Measurements from ENCODE around the gene ZNF610. TPM values are rescaled to one million over a fixed set of nuclear protein-coding genes. Genes with fewer than 3 reads are reported as not detected.
"Not testable (repeated sequence)": the region's sequence is repeated elsewhere in the genome, so short reads cannot be mapped to it uniquely, and the experiment has no call there.

ZNF610 gene
- total RNA-seq, 1 experiment from 2014 or later: 6.4 TPM

- H3K36me3 Mint-ChIP-seq (ENCODE audit: insufficient read depth in 1 of 3, low read depth in 3 of 3): peaks cover 41 to 64% (median 59%) of the 10 kb centered on the region in 3 experiments
- no peak overlapping the region for H3K4me2 ChIP-seq (ENCODE audit: insufficient read depth, insufficient read length, low read length)
- H2BK5ac ChIP-seq (ENCODE audit: insufficient read length, low read length): no peak overlapping the region
- no peak overlapping the region for H2BK15ac ChIP-seq (ENCODE audit: low read depth, low read length)
- no peak overlapping the region for H2BK120ac ChIP-seq (ENCODE audit: low read depth, low read length, poor library complexity, severe bottlenecking)
- no peak overlapping the region for H2BK12ac ChIP-seq (ENCODE audit: insufficient read length, low read depth, low read length)
- no peaks in the 10 kb centered on the region for H3K9me3 ChIP-seq (ENCODE audit: control insufficient read depth, low read depth, low read length)
- H3K27me3 ChIP-seq (ENCODE audit: insufficient read depth, low read length): no peaks in the 10 kb centered on the region
- no peak overlapping the region for H3K9ac ChIP-seq (ENCODE audit: extremely low read depth, insufficient read length, low read length)
- H4K8ac ChIP-seq (replicated peaks; ENCODE audit: insufficient read length, low read depth, low read length): no peak overlapping the region
- H3K79me1 ChIP-seq (ENCODE audit: insufficient read depth, low read depth, low read length, poor library complexity, severe bottlenecking): no peaks in the 10 kb centered on the region
- no peak overlapping the region for H3T11ph ChIP-seq (ENCODE audit: low read length)
- no peak overlapping the region for H3K4me3 Mint-ChIP-seq
- H3K4ac ChIP-seq (ENCODE audit: low read depth, low read length): no peak overlapping the region
- no peak overlapping the region for H4K91ac ChIP-seq (ENCODE audit: insufficient read length, low read depth, low read length)
- H3K14ac ChIP-seq (ENCODE audit: insufficient read depth, low read length): no peak overlapping the region
- H3K79me2 ChIP-seq (ENCODE audit: insufficient read depth, low read length): no peaks in the 10 kb centered on the region
- H3K18ac ChIP-seq (ENCODE audit: insufficient read length, low read depth, low read length): no peak overlapping the region
- H3K4me1 ChIP-seq (ENCODE audit: insufficient read depth, low read length): no peaks in the 10 kb centered on the region
- peaks cover 4% of the 10 kb centered on the region for H3K23me2 ChIP-seq (ENCODE audit: insufficient read length, low read depth, low read length, poor library complexity, severe bottlenecking)
- no peak overlapping the region for H2AFZ ChIP-seq (ENCODE audit: low read length)
- H3K23ac ChIP-seq (ENCODE audit: insufficient read length, low read depth, low read length): no peak overlapping the region
- H4K5ac ChIP-seq (ENCODE audit: insufficient read length, low read depth, low read length): no peak overlapping the region
- H3K27me3 Mint-ChIP-seq (ENCODE audit: low read depth): no peaks in the 10 kb centered on the region
- H2BK20ac ChIP-seq (ENCODE audit: low read depth, low read length, poor library complexity, severe bottlenecking): no peak overlapping the region
- H3K27ac ChIP-seq (ENCODE audit: insufficient read length, low read depth, low read length): no peak overlapping the region
- TF ChIP-seq, protein P1, sequence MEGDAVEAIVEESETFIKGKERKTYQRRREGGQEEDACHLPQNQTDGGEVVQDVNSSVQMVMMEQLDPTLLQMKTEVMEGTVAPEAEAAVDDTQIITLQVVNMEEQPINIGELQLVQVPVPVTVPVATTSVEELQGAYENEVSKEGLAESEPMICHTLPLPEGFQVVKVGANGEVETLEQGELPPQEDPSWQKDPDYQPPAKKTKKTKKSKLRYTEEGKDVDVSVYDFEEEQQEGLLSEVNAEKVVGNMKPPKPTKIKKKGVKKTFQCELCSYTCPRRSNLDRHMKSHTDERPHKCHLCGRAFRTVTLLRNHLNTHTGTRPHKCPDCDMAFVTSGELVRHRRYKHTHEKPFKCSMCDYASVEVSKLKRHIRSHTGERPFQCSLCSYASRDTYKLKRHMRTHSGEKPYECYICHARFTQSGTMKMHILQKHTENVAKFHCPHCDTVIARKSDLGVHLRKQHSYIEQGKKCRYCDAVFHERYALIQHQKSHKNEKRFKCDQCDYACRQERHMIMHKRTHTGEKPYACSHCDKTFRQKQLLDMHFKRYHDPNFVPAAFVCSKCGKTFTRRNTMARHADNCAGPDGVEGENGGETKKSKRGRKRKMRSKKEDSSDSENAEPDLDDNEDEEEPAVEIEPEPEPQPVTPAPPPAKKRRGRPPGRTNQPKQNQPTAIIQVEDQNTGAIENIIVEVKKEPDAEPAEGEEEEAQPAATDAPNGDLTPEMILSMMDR (conservative IDR thresholded peaks at IDR 0.05): no peak
- no peak overlapping the region for H3K27ac Mint-ChIP-seq
- 0 out of 4 replicates have a peak, but pooled peaks cover 0 to 2% of the 10 kb centered on the region in 2 experiments for H3K4me1 Mint-ChIP-seq
- H3K9me3 Mint-ChIP-seq: peaks cover 3% of the 10 kb centered on the region in 2 experiments; a peak in 3 of 5 replicates
- DNase-seq: no peak
- no CpG with 5 or more reads among the region's 3 CpGs for WGBS (ENCODE audit: extremely low coverage, insufficient read length, low lambda C conversion rate)
- H4K20me1 ChIP-seq (ENCODE audit: control insufficient read depth, insufficient read depth, insufficient read length): no peaks in the 10 kb centered on the region
- no peak overlapping the region for H2AK5ac ChIP-seq (ENCODE audit: insufficient read length, low read length)
- no peak overlapping the region for H3K56ac ChIP-seq (ENCODE audit: insufficient read length, low read depth, low read length)
Measured at GRCh38 chr19:52291781-52292180, 44.3 kb upstream of the ZNF610 start.

GRCh38 chr19:52292946-52293345 is 43.1 kb upstream of the ZNF610 start:
- not testable (repeated sequence) for H2BK15ac ChIP-seq (ENCODE audit: low read depth, low read length); H4K20me1 ChIP-seq (ENCODE audit: control insufficient read depth, insufficient read depth, insufficient read length); H3K23ac ChIP-seq (ENCODE audit: insufficient read length, low read depth, low read length); H3K4me1 ChIP-seq (ENCODE audit: insufficient read depth, low read length); H3K79me2 ChIP-seq (ENCODE audit: insufficient read depth, low read length); H3T11ph ChIP-seq (ENCODE audit: low read length); H3K4me1 Mint-ChIP-seq; H2BK5ac ChIP-seq (ENCODE audit: insufficient read length, low read length); H3K9ac ChIP-seq (ENCODE audit: extremely low read depth, insufficient read length, low read length); H3K4me3 Mint-ChIP-seq; H2BK20ac ChIP-seq (ENCODE audit: low read depth, low read length, poor library complexity, severe bottlenecking); H3K79me1 ChIP-seq (ENCODE audit: insufficient read depth, low read depth, low read length, poor library complexity, severe bottlenecking); H4K91ac ChIP-seq (ENCODE audit: insufficient read length, low read depth, low read length); H3K27ac Mint-ChIP-seq; H3K27me3 Mint-ChIP-seq (ENCODE audit: low read depth); H2AK5ac ChIP-seq (ENCODE audit: insufficient read length, low read length); H4K5ac ChIP-seq (ENCODE audit: insufficient read length, low read depth, low read length); H3K9me3 ChIP-seq (ENCODE audit: control insufficient read depth, low read depth, low read length); H2BK120ac ChIP-seq (ENCODE audit: low read depth, low read length, poor library complexity, severe bottlenecking); H3K9me3 Mint-ChIP-seq; H3K4me2 ChIP-seq (ENCODE audit: insufficient read depth, insufficient read length, low read length); H2BK12ac ChIP-seq (ENCODE audit: insufficient read length, low read depth, low read length); H3K27me3 ChIP-seq (ENCODE audit: insufficient read depth, low read length); H3K18ac ChIP-seq (ENCODE audit: insufficient read length, low read depth, low read length); H4K8ac ChIP-seq (replicated peaks; ENCODE audit: insufficient read length, low read depth, low read length); H3K56ac ChIP-seq (ENCODE audit: insufficient read length, low read depth, low read length); H3K27ac ChIP-seq (ENCODE audit: insufficient read length, low read depth, low read length); H2AFZ ChIP-seq (ENCODE audit: low read length); H3K23me2 ChIP-seq (ENCODE audit: insufficient read length, low read depth, low read length, poor library complexity, severe bottlenecking); DNase-seq; H3K14ac ChIP-seq (ENCODE audit: insufficient read depth, low read length); H3K4ac ChIP-seq (ENCODE audit: low read depth, low read length)
- no CpG with 5 or more reads among the region's 6 CpGs for WGBS (ENCODE audit: extremely low coverage, insufficient read length, low lambda C conversion rate)
- peaks cover 36 to 55% (median 51%) of the 10 kb centered on the region in 3 experiments for H3K36me3 Mint-ChIP-seq (ENCODE audit: insufficient read depth in 1 of 3, low read depth in 3 of 3)
